Measurements from ENCODE around the gene HHIPL1. TPM values are rescaled to one million over a fixed set of nuclear protein-coding genes. Genes with fewer than 3 reads are reported as not detected.

Gene HHIPL1
- total RNA-seq, 1 donor from 2014 or later: 5.9 TPM

GRCh38 chr14:99647411-99647810 lies 2.5 kb downstream of the HHIPL1 start:
- DNase-seq (ENCODE audit: extremely low spot score in 2 of 2): no peak

GRCh38 chr14:99648027-99648784 lies 3.3 kb downstream of the HHIPL1 start:
- TF ChIP-seq POLR2AphosphoS5 (IDR thresholded peaks at IDR 0.05; ENCODE audit: insufficient read depth in 1 of 2, low read depth in 1 of 2) (no peak), CTCF (IDR thresholded peaks at IDR 0.05) (no peak), POLR2A (IDR thresholded peaks at IDR 0.05) (no peak)
- Histone ChIP-seq H3K9me3 (no peaks in the 10 kb centered on the region), H3K4me3 (no peak overlapping the region), H3K27ac (no peak overlapping the region), H3K36me3 (no peaks in the 10 kb centered on the region), H3K4me1 (peaks cover 14% of the 10 kb centered on the region), H3K27me3 (no peaks in the 10 kb centered on the region)
- no peak for DNase-seq (ENCODE audit: extremely low spot score in 2 of 2)
- intact Hi-C loops (cut with DNase I): no loop called here

More at GRCh38 chr14:99647411-99647810, 2.5 kb downstream of the HHIPL1 start:
- Histone ChIP-seq H3K4me1 (peaks cover 14% of the 10 kb centered on the region), H3K27me3 (no peaks in the 10 kb centered on the region), H3K36me3 (no peaks in the 10 kb centered on the region), H3K27ac (no peak overlapping the region), H3K4me3 (no peak overlapping the region), H3K9me3 (no peaks in the 10 kb centered on the region)
- TF ChIP-seq POLR2AphosphoS5 (IDR thresholded peaks at IDR 0.05; ENCODE audit: insufficient read depth in 1 of 2, low read depth in 1 of 2) (no peak), CTCF (IDR thresholded peaks at IDR 0.05) (no peak), POLR2A (IDR thresholded peaks at IDR 0.05) (no peak)
- intact Hi-C loops (cut with DNase I): no loop called here

- H3K36me3 ChIP-seq: no peaks in the 10 kb centered on the region
- no peaks in the 10 kb centered on the region for H3K27me3 ChIP-seq
- H3K4me3 ChIP-seq: no peak overlapping the region
- TF ChIP-seq CTCF (IDR thresholded peaks at IDR 0.05): no peak
- peak in 1 of 2 donors; percentile 42 for TF ChIP-seq POLR2AphosphoS5 (IDR thresholded peaks at IDR 0.05; ENCODE audit: insufficient read depth in 1 of 2, low read depth in 1 of 2)
- DNase-seq (ENCODE audit: extremely low spot score in 2 of 2): no peak
- H3K4me1 ChIP-seq: peaks cover 18% of the 10 kb centered on the region
- intact Hi-C loops (cut with DNase I): no loop called here
- H3K27ac ChIP-seq: no peak overlapping the region
- H3K9me3 ChIP-seq: no peaks in the 10 kb centered on the region
Measured at GRCh38 chr14:99649219-99649618, 4.3 kb downstream of the HHIPL1 start.

DNA sequence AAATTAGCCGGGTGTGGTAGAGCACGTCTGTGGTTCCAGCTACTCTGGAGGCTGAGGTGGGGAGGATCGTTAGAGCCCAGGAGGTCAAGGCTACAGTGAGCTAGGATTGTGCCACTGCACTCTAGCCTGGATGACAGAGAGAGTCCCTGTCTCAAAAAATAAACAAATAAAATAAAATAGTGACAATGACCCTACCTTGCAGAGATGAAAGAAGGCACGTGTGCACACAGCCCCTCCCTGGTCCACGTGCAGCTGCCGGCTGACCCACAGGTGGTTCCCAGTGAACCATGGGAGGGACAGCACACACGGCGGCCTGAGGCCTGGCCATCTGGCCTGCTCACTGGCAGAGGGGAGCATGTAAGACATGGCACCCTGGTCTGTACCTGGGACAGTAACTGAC lies 4.7 kb downstream of the HHIPL1 start:
- H3K27me3 ChIP-seq: no peaks in the 10 kb centered on the region
- H3K27ac ChIP-seq: no peak overlapping the region
- intact Hi-C loops (cut with DNase I): no loop called here
- no peak for DNase-seq (ENCODE audit: extremely low spot score in 2 of 2)
- H3K4me3 ChIP-seq: no peak overlapping the region
- H3K9me3 ChIP-seq: no peaks in the 10 kb centered on the region
- H3K36me3 ChIP-seq: no peaks in the 10 kb centered on the region
- peaks cover 20% of the 10 kb centered on the region for H3K4me1 ChIP-seq
- TF ChIP-seq CTCF (IDR thresholded peaks at IDR 0.05) (no peak), POLR2AphosphoS5 (IDR thresholded peaks at IDR 0.05; ENCODE audit: insufficient read depth in 1 of 2, low read depth in 1 of 2) (peak in 1 of 2 donors; percentile 2)

DNA sequence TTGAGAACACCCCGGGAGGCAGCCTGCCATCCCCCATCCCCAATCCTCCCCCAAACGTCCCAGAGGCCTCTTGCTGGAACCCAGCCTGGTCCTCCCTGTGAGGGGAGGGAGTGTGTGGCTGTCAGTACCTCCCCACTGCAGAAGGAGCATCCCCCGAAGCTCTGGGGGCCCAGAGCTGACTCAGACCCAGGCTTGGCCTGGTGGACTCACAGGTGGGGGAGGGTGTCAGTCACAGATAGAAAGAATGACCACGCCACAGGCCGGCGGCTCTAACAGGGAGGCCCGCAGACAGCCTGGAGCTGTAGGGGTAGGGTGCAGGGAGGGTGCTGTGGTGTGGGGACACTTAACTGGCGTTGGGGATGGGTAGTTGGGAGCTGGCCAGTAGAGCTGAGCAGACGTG lies 5.3 kb downstream of the HHIPL1 start:
- H3K36me3 ChIP-seq: no peaks in the 10 kb centered on the region
- no peaks in the 10 kb centered on the region for H3K27me3 ChIP-seq
- H3K27ac ChIP-seq: no peak overlapping the region
- intact Hi-C loops (cut with DNase I): no loop called here
- TF ChIP-seq CTCF (IDR thresholded peaks at IDR 0.05) (no peak), POLR2AphosphoS5 (IDR thresholded peaks at IDR 0.05; ENCODE audit: insufficient read depth in 1 of 2, low read depth in 1 of 2) (no peak), POLR2A (IDR thresholded peaks at IDR 0.05) (no peak)
- H3K4me1 ChIP-seq: peaks cover 16% of the 10 kb centered on the region
- no peak for DNase-seq (ENCODE audit: extremely low spot score in 2 of 2)
- no peaks in the 10 kb centered on the region for H3K9me3 ChIP-seq
- H3K4me3 ChIP-seq: no peak overlapping the region
